GM18505 (cell line): ENCODE results near the gene SH2D3C.

Source experiments
- ATAC-seq: cut with Tn5 transposase; IDR thresholded peaks from one replicate; pipeline ENCODE4 v1.9.1; 2021; ENCODE audit not compliant: unreplicated experiment
- POLR2A ChIP-seq: IDR thresholded peaks from 4 replicates; pipeline ENCODE4 v1.6.1; 2011; ENCODE audit warnings: borderline replicate concordance; ENCODE audit not compliant: insufficient read depth, insufficient read length; ENCODE audit errors: extremely low read depth

The SH2D3C gene

DNA sequence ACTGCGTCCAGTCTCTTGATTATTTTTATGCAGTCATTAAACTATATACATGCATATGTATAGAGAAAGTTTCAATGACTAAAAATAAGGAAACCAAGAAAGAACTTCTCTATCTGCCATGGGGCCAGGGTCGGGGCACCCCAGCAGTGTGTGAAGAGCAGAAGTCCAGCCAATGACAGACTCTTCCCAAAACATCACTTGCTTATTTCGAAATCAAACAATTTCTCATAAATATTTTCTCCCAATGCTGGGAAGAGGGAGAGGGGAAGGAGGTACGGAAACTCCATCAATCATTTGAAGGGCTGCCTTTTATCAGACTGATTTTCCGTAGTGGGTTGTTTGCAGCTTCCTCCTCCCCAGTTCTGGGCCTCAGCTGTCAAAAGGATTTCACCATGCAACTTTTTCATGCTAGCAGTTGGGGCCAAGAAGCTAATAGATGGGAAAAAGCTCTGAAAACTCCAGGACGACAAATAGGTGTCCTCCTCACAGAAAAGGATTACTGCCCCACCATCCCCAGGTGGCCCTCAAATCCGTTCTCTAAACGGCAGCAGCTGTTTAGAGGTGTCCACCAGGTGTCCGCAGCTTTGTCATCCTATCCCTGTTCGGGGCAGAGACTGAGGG is 23.6 kb upstream of the SH2D3C start:
- TF ChIP-seq POLR2A = no peak
- no peak for ATAC-seq

DNA sequence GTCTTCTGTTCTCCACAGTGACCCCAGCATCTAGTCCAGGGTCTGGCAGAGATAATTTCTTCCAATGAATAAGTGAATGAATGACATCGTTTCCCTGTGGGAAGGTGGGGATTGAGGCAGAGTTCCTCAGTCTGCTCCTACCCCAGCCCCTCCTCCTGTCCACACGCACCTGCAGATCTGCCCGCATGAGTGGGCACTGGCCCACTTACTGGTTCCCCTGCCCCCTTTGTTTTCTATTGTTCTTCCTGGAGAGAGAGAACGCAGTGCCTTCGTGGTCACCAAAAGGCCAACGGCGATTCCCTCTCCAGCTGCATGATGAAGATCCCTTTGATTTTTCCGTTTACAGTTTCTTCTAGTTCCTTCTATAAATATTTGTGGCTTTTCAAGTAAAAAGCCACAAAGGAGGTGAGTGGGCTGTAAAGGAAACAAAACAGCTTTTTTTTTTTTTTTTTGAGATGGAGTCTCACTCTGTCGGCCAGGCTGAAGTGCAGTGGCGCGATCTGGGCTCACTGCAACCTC is 18.4 kb upstream of the SH2D3C start:
- ATAC-seq = no peak
- no peak for TF ChIP-seq POLR2A

DNA sequence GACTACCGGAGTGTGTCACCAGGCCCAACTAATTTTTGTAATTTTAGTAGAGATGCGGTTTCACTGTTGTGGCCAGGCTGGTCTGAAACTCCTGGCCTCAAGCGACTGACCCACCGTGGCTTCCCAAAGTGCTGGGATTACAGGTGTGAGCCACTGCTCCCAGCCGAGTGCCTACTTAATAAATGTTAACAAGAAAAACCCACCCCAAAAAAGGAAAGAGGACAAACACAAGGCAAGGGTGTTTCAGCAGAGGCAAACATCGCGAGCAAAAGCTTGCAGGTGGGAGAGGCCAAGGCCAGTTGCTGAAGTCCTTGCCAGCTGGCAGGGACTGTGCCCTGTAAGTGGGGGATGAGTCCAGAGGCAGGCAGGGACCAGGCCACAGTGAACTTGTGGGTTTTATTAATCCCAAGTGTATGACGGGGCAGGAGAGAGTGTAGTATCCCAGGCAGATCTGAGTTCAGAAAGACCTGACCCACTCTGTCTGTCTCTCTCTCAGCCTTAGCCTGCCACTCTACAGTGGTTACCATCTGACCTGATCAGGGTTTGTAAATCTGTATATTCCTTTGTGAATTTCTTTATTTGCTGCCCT is 17.9 kb upstream of the SH2D3C start:
- TF ChIP-seq POLR2A = no peak
- no peak for ATAC-seq

DNA sequence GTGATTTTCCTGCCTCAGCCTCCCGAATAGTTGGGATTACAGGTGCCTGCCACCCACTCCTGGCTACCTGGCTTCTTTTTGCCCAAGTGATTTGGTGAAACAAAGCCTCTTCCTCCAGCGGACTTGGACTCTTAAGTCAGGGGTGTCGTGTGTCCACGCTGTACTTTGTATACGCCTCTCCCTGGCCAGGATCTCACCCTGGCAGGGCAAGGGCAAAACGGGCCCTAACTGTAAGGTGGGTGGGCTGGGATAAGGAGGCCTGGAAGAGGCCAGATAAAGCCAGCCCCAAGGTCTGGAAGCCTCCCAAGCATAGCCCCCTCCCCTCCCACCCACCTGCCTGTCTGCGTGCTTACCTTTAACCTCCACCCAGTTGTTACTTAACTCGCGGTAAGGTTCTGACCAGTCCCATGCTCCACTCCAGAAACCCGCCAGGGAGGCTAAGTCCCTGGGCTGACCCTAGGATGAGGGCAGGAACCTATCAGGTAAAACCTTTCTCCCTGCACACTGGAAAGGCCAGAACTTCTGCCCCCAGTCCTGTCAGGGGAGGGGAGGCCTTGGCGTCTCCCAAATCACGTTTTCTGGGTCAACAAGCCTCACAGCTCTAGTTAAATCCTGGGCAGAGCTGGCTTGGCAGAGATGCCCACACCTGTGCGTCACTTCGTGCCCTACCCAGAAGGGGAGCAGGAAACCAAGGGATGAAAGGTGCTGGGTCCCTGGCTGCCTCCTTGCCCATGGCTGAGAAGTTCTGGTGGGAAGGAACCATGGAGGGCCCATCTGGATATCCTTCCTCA is 15.7 kb upstream of the SH2D3C start:
- peak; percentile 32 for TF ChIP-seq POLR2A
- ATAC-seq = no peak

DNA sequence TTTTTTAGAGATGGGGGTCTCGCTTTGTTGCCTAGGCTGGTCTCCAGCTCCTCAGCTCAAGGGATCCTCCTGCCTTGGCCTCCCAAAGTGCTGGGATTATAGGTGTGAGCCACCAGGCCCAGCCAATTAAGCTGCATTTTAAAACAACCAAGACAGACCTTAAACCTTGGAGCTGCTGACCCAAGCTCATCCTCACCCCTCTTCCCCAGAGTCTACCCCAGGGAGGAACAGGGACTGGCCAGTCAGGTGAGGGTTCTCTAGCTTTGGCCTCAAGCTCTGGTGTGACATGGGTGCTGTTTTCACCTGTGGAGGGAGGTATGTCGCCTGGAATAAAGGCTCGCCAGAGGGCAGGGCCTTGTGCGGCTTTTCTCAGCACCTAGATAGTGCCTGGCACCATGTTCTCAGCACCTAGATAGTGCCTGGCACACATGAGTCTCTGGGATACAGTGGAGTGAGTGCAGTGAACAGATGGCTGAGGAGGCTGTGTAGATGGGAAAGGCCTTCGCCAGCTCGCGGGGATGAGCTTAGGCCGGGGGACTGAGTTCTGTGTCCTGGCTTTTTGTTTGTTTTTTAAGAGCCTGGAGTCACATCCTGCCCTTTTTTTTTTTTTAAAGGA is 14.7 kb upstream of the SH2D3C start:
- peak; percentile 27 for TF ChIP-seq POLR2A
- no peak for ATAC-seq

DNA sequence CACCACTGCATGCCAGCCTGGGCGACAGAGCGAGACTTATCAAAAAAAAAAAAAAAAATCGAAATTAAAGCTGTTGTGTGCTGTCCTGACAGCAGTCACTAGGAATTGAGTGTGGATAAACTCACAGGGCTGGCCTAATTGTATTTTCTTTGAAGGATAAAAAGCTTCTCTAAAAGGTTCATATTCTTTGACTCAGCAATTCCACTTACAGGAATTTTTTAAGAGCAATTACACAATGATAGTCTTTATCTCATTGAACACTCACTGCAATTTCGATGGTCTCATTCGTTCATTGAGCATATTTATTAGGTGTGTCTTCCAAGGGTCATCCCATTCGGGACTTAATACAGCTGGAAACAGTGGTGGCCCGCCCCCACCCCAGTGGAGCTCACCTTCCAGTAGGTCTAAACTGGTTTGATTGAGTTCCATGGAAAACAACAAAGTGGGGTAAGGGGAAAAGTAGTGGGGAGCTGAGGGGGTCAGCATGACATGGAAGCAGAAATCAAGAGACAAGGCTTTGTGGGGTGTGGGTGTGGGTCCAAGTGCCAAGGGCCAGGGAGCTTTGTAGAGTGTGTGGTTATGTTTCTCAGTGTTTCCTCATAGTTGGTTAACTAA is 14.1 kb upstream of the SH2D3C start:
- no peak for TF ChIP-seq POLR2A
- ATAC-seq = no peak

DNA sequence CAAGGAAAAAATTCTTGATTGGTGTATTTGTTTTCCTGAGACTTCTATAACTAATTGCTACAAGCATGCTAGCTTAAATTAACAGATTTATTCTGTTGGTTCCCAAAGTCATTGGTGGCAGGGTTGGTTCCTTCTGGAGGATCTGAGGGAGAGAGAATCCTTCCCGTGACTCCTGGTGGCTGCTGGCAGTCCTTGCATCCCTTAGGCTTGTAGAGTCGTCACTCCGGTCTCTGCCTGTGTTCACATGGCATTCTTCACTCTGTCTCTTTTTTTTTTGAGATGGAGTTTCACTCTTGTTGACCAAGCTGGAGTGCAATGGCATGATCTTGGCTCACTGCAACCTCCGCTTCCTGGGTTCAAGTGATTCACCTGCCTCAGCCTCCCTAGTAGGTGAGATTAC is 12.6 kb upstream of the SH2D3C start:
- TF ChIP-seq POLR2A = no peak
- no peak for ATAC-seq

DNA sequence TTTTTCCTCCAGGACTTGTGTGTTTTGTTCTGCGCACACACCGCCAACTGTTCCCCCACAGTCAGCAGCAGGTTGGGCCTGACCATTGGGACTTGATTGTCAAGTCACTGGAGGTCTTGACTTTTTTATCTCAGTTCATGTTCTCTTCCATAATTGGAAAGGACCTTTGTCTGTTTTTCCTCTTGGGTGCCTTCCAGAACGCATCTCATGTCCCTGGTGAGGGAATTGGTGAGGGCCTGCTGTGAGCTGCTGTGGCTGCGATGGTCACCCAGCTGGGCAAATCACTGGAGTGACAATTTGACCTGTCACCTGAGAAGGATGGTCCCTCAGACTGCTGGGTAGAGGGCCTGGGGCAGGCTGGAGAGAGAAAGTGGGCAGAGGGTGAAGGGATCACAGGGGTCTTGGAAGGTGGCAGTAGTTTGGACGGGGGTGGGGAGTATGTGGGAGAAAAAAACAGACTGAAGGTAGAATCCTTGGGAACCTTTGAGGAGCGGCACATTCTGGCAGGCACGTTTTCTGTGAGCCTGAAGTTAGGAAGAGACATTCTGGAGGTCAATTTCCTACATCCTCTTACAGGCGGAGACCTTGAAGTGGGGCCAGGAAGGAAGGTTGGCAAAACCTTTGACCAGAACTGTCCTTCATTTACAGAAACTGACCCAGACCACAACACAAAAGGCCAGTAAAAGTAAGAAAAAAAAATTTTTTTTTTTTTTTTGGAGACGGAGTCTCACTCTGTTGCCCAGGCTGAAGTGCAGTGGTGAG is 11.8 kb upstream of the SH2D3C start:
- TF ChIP-seq POLR2A = no peak
- no peak for ATAC-seq

DNA sequence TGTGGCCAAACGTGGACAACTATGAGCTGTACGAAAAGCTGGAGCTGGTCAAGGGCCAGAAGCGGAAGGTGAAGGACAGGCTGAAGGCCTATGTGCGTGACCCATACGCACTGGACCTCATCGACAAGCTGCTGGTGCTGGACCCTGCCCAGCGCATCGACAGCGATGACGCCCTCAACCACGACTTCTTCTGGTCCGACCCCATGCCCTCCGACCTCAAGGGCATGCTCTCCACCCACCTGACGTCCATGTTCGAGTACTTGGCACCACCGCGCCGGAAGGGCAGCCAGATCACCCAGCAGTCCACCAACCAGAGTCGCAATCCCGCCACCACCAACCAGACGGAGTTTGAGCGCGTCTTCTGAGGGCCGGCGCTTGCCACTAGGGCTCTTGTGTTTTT is 10.7 kb upstream of the SH2D3C start:
- ATAC-seq = no peak
- no peak for TF ChIP-seq POLR2A

DNA sequence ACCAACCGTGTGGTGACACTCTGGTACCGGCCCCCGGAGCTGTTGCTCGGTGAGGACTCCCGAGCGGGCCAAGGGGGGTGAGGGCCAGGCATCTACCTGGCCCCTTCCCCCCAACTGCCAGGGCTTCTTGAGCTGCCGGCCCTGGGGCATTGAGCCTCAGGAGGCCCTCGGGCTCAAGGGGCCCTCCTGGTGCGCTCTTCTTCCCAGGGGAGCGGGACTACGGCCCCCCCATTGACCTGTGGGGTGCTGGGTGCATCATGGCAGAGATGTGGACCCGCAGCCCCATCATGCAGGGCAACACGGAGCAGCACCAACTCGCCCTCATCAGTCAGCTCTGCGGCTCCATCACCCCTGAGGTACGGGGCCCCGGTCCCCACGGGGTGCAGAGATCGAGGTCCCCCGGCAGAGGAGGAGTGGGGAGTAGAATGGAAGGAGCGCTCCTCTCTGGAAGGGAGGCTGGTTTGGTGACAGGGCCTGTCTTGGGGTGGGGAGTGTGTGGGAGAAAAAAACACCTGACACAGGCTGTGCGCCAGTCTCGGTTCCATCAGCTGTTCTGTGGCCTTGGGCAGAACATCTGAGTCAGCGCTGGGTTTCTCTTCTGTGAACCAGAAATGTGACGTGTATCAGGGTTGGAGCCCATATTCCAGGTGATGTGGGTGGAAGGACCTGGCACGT is 10.0 kb upstream of the SH2D3C start:
- no peak for TF ChIP-seq POLR2A
- ATAC-seq = no peak

DNA sequence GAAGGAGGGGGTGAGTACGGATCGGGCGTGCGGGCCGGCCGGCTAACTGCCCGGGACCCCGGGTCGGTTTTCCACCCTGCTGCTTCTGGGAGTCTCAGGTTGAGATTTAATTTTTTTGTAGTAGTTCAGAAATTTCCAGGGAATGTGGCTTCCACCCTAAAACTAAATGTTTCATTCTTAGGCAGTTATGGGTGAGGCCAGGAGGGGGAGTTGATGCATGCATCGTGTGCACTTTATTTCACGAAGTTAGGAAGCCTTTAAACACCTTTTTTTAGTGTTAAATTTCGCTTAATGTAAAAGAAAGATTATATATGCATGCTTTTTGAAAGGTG is 8.3 kb upstream of the SH2D3C start:
- ATAC-seq = no peak
- no peak for TF ChIP-seq POLR2A
